GM18517 (cell line): ENCODE data around the gene LIN52.
A peak's percentile ranks its signal among the peaks of the same experiment; 100 is the strongest.

Experiments used
- ATAC-seq: cut with Tn5 transposase; IDR thresholded peaks from one replicate; pipeline ENCODE4 v1.9.1; 2021; ENCODE audit warnings: mild to moderate bottlenecking, moderate library complexity; ENCODE audit not compliant: unreplicated experiment

LIN52 gene, protein sequence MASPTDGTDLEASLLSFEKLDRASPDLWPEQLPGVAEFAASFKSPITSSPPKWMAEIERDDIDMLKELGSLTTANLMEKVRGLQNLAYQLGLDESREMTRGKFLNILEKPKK

DNA sequence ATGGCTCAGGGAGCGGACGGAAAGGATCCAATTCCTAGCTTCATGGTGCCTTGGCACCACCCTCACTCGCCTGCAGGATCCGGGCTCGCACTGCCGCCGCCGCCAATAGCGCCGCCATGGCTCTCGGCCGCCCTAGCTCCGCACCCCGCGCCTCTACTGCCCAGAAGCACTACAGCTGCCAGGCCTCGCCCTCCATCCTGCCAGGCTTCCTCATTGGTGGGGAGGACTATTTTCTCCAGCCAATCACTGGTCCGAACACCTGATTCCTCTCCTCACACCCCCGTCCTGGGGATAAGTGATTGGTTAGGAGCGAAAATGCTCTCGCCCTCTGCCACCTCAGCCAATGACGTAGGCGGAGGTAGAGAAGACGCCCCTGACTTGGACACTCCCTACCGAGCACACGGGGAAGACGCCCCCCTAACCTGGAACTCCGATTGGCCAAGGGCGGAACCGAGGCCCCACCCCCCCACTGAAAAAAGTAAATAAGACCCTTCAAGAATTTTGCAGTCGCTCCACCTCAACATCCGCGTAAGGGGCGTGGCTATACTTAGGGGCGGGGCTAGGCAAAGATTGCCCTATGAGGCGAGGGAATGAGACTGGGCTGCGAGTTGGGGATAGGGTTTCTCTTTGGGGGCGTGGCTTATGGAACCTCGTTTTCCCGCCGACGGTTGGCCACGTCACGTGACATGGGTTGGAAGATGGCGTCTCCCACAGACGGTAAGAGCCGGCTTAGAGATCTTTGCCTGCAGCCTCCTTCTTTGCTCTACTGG, at the start of gene LIN52, which contains the start of gene ALDH6A1:
Gene LIN52, plus strand, starts transcription at position 680 of the 770 bp plus-strand sequence. Its CDS starts 19 bp downstream, at position 699.
Gene ALDH6A1, minus strand, starts transcription at position 177 of the 770 bp plus-strand sequence. Its CDS starts 59 bp downstream, at position 118.
- peak; percentile 91 for ATAC-seq

DNA sequence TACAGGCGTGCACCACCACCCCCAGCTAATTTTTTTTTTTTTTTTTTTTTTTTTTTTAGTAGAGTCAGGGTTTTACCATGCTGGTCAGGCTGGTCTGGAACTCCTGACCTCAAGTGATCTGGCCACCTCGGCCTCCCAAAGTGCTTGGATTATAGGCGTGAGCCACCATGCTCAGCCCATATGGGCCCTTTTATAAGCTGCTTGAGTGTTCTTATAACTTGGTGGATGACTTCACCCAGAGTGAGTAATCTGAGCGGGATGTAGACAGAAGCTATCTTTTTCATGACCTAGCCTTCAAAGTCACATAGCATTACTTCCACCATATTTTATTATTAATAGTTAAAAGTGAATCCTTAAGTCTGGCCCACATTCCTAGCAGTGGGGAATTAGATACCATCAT, 49.2 kb upstream of the LIN52 start:
- ATAC-seq: no peak

DNA sequence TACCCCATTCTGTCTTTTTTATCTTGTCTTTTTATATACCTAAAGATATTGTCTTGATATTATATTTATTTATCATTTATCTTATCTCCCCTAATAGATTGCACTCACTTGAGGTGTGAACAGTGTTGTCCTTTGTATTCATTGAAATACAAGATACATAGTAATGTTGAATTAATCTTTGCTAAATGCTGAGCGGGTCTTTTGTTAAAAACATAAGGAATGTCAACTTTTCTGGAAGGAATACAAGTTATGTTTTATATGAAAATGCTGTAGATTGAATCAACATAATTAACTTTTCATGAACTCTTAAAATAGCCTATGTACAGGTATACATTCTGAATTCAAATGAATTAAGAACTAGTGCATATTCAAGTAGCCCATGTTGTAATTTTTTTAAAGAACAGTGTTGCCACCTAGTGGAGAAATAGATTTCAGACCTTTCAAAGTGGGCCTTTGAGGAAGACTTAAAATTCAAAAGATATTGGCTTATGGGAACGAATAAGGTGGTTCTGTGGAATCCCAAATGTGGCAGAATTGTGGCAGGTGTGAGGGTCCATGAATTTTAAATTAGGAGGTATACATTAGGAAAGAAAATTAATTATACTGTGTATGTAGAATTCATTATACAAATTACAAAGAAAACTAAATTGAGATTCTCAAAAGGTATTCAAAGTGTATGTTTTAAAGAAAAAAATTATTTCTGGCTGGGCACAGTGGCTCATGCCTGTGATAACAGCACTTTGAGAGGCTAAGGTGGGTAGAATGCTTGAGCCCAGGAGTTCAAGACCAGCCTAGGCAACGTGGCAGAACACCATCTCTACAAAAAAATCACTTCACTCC, 46.5 kb upstream of the LIN52 start:
- no peak for ATAC-seq

DNA sequence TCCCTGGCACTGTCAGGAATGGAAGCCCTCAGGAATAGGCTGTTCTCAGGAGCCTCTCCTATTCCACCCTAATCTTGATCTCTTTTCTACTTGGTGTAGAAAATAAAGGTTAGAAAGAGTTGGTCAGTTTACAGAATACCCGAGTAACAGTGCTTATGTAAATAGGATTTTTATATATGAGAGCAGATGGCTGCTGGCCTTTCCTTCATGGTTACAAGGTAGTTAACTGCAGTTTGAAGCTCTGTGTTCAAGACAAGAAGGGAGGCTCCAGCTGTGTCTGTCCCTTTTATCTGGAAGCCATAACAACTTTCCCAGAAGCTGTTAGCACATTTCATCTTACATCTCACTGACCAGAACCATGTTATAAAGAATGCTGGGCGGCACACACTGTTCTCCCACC, 42.5 kb upstream of the LIN52 start:
- ATAC-seq: no peak

DNA sequence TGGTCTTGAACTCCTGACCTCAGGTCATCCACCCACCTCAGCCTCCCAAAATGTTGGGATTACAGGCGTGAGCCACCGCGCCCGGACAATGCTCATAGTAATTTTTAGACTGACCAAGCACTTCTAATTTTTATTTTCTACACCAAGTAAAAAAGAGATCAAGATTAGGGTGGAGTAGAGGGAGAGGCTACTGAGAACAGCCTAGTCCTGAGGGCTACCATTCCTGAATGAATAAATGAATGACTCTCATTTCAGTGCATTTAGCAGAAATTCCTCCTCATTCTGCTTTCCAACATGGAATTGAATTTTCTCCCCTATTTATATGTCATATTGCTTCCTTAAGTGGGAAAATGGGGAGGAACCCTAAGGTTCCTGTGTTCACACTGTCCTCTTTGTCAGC, 39.2 kb upstream of the LIN52 start:
- no peak for ATAC-seq

DNA sequence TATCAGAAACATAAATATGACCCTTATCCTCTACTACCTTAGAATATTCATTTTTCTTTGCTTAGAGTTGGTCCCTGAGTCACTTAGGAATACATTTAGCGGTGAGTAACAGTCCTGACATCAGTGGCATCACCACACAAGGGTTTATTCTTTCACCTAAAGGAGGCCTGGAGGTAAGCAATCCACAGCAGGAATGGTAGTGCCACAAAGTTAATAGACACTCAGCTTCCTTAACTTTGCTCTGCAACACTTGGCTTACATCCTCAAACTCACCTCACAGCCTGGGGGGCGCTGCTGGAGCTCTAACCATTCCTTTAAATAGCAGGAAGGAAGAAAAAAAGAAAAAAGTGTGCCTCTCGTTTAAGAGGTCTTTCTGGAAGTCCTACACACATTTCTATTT, 36.5 kb upstream of the LIN52 start:
- no peak for ATAC-seq

DNA sequence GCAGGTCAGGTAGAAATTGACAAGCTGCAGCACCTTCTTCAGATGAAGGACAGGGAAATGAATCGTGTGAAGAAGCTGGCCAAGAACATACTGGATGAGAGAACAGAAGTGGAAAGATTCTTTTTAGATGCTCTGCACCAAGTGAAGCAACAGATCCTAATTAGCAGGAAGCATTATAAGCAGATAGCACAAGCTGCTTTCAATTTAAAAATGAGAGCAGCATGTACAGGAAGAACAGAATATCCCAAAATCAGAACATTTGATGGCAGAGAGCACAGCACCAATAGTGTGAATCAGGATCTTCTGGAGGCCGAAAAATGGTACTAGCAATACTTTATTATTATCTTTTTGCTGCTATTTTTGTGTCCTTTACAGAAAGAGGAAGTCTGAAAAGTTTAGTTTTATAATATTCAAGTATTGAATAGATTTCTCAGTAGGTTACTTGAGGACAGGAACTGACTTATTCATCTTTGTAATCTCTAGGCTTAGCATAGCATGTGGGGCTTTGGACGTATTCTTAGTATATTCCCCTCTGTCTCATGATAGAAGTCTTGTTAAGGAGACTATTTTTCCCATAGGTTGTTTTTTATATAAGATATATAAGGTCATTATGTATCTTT, 34.8 kb upstream of the LIN52 start:
- ATAC-seq: no peak

DNA sequence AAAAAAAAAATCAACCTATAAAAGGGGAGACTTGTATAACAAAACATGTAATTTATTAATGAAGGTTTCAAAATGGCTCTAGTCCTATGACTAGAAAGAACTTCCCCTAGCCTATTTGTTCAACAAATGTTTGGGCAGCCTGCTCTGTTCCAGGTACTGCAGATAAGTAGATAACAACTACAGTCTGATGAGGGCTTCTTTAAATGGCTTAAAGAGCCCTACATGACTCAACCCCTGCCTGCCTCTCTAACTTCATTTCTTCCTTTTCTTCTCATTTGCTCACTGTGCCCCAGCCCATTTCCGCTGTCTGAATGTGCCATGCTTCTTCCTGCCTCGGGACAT, 22.0 kb upstream of the LIN52 start:
- ATAC-seq: no peak

DNA sequence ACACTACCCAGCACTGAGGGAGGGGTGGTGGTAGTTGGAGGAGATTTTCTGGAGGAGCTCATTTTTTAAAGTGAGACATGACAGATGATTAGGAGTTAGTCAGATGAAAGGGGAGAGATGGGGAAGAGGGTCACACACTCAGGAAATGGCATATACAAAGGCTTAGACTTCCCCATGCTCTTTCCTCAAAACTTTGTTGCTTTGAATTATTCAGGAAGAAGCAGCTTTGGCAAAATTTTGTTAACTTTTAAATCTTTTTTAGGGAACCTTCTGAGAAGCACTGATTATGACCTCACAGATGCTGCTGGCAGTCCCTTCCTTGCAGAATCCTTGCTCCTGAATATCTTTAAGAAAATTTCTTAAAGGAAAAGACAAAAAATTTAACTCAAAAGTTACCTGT, 20.3 kb upstream of the LIN52 start:
- ATAC-seq: no peak

DNA sequence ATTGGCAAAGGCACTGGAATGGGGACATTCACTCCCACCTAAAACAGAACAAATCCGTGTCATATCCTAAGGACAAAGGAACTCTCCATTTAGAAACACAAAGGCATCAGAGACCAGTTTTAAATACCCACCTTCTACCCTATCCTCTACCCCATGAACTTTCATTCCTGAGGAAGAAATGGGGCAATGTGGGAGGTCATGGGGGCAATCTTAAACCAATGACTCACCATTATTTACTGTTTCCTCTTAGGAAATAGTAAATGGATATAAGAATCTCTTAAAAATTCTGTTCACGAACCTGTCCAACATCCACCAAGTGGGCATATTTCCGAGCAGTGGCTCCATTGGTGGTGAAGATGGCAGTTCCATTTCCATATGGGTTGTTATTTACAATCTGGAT, 19.9 kb upstream of the LIN52 start:
- ATAC-seq: no peak

DNA sequence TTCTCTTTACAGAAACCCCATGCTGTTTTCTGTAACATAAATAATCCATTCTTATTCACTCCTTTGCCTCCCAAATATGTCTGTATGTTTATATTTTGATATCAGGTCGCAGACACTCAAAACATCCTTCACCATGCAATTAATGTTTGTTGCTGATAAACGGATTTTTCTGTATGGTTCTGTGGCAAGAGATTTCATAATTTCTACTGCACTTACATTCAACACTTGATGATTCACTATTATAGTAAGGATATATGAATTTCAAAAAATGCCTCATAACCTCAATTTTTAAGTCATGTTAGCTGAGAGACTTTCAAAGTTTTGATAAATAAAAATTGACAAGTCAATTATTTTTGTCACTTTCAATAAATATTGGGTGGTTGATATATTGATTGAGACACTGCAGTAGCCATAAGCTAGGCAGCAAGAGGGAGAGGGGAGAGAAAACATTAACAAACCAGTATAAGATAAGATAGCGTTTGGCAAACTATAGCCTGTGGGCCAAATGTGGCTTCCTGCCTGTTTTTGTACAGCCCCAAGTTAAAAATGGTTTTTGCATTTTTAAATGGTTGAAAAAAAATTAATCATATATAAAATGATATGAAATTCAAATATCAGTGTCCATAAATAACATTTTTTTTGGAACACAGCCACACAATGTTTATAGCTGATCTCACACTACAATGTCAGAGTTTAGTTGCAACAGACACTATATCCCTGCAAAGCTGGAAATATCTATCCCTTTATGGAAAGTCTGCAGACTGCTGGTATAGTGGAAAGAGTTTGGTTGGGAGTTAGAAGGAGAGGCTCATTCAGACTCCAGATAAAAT, 18.8 kb upstream of the LIN52 start:
- ATAC-seq: no peak

DNA sequence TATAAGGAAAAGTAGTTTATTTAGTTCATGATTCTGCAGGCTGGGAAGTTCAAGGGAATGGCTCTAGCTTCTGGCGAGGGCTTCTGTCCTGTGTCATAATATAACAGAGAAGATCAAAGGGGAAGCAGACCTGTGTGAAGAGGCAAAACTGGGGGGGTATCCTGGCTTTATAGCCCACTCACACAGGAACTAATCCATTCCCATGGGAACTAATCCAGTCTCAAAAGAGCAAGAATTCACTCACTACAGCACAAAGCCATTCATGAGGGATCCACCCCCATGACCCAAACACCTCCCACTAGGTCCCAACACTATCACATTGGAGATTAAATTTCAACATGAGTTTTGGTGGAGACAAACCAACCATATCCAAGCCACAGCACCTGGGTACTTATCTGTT, 7.4 kb upstream of the LIN52 start:
- no peak for ATAC-seq

DNA sequence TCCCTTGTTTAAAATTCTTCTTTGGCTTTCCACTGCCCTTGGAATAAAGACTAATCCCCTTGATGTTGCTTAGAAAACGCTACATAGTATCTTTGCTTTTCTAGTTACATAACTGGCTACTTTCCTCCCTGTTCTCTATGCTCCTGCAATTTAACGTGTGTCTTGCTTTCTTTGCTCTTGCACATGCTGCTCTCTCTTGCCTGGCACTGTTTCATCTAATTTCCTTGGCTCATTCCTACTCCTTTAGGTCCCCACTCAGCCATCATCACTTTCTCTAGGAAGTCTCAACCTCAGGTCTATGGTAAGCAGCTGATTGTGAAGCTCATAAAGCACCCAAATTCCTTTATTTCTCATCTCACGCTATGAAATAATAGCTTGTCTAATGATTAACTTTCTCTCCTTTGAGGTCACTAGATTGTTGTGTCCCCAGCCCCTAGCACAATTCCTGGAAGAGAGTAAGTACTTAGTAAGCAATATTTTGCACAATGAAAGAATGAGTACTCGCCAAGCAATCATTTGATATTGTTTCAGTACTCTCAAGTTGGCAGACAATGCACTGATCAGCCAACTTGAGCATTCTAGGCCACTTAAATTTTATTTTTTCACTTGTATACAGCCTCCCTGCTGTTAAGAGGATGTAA, 3.8 kb upstream of the LIN52 start:
- ATAC-seq: no peak

DNA sequence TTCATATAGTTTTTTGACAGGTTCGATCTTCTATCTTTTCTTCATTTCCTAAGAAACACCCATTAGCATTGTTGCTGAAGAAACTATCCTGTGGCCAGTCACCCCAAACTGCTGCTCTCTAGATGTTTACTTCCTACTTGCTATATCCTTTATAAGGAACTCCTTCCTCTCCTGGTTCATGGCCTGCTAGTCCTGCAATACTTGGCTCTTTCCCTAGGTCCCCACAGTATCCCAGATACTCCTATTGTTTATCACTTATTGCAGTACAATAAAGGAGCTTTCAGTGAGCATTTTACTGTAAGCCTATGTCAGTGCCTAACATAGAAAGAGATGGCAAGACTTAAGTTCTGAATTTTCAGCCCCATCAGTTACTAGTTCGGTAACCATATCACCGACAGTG, 3.3 kb upstream of the LIN52 start:
- ATAC-seq: no peak

DNA sequence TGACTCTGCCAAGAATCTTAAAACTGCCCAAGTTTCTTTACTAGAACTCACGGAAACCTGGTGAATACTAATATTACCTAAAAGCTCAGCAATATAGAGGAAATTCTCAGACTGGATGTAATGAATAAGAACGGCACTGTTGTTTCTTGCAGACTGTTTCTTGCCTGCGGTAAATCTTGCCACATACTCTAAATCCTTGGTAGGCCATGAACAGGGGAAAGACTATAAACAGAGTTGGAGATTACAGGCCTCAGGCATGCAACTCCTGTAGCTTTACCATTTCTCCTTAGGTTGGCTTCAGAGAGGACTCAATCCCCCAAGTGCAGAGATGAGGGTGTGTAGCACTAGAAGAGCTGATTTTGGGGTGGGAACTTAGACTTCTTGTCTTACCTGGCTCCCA, 1.6 kb upstream of the LIN52 start:
- ATAC-seq: no peak

DNA sequence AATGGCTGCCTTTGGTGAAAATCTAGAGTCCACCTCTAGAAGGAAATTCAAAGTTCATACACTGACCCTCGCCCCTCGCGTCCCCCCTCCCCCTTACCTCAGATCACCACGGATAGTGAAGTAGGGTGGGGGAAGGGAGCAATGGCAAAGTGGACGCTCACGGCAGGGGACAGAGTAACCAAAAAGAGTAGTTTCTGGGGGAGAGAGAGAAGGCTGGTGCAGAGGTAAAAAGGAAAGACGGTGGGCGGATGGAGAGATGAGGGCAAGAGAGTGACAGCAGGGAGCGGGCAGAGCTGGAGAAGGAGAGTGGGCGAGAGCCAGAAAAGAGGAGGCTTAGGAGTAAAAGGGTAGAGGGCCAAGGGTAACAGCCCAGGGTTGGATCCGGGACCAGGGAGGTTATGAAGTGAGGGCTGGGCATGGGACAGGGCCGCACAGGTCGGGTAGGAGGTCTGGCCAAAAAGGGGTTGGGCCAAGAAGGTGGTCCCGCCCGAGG, 926 bp upstream of the LIN52 start:
- no peak for ATAC-seq

DNA sequence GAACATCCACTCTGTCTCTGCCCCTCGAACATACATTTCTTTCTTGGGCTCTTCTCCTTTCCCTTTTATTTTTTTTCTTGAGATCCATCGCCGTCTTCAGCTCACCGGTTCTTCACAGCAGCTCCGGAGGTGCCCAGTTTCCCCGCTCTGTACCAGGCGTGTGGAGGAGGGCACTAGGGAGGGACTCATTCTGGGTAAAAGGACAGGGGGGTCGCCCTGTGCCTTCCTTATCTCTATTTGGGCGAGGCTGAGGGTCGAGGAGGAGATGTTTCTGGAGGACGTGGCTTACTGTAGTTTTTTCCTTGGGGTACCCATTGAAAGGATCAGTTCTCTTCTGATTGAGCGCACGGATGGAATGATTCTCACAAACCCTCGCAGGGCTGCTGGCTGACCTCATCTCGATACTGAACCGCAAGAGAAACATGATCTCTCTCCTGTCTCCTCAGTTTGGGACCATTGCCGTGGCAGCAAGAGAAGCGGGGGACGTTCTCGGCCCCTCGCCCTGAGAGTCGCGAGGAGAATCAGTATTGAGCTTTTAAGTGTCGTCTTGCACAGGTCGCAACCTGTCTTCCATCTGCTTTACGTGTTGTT, 386 bp downstream of the LIN52 start:
- ATAC-seq: peak; percentile 4

DNA sequence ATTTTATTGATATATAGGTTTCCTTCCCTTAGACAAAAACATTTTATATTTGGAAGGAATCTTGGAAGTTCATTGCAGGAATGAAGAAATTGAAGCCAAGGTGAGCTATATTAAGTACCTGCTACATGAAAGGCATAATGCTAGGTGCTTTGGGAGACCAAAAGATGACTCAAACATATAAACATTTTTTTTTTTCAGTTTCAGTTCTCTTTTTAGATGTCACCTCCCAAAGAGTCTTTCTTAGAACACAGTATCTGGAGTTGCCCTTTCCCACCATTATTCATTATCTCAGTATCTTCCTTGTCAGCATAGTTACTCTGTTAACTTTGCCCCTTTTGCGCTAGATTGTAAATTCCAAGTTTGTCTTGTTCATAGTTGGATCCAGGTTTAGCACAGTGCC, 1.1 kb downstream of the LIN52 start:
- ATAC-seq: no peak

DNA sequence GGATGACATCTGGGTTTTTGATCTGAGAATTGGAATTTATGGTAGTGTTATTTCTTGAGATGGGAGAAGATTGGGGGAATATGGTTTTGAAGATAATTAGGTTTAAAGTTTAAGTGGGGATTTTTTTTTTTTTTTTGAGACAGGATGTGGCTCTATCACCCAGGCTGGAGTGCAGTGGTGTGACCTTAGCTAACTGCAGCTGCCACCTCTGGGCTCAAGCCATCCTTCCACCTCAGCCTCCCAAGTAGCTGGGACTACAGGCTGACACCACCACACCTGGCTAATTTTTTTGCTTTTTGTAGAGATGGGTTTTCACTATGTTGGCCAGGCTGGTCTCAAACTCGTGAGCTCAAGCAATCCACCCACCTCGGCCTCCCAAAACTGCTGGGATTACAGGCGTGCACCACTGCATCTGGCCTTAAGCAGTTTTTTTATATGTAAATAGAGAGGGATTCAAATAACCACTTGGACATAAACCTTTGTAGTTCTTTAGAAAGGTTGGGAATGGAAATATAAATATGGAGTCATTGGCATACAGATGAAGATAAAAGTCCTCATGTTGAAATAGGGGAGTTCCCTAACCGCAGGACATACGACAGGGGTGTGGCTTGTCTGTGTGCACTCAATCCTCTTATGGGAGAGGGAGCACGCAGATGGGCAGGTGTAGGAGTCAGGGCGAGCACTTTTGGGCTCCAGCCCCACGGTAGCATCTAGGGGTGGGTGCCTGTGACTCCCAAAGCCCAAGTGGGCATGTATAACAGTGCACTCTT, 4.7 kb downstream of the LIN52 start:
- no peak for ATAC-seq
